Measurements from ENCODE around the gene ARHGAP40. TPM values are rescaled to one million over a fixed set of nuclear protein-coding genes. Genes with fewer than 3 reads are reported as not detected.

ARHGAP40 gene
- total RNA-seq, 1 donor from 2014 or later, result not detected

DNA sequence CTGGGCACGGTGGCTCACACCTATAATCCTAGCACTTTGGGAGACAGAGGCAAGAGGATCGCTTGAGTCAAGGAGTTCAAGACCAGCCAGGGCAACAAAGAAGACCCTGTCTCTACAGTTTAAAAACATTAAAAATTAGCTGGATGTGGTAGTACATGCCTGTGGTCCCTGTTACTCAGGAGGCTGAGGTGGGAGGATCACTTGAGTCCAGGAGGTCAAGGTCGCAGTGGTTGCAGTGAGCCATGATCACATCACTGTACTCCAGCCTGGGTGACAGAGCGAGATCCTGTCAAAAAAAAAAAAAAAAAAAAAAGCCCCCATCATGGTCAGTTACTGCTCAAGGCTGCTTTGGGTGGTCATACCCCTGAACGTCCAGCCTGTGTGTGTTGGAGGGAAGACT, 55.8 kb downstream of the ARHGAP40 start:
- H3K9me3 Mint-ChIP-seq, result peaks cover 5% of the 10 kb centered on the region

DNA sequence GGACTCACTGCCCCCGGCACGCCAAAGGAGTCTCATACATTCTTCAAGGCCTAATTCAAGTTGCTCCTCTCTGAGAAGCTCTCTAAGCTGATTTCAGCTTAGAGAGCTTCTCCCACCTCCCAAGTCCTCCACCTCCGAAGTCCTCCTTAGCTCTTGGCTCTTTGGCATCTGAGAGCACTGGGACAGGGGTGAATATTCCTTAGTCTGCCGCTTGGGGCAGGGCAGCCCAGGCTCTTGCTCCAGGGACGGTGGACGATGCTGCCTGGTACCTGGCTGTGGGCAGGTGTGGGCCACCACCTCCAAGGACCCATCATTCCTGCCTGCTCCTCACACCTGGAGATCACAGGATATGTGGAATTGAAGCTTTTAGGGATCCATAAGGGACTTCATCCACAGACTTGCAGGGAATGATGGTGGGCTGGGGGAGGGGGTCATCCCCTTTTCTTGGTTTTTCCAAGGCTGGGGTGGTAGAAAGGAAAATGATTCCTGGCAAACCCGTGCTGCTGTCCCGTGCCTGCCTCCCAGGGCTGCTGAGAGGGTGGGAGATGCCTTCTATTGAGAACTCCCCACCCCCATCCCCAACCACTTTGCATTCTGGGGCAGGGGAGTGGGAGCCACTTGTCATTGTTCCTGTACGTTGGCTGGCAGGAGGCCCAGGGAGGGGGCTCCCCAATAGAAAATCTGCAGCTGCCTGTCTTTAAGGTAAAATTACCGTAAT, 57.4 kb downstream of the ARHGAP40 start:
- H3K27me3 Mint-ChIP-seq (ENCODE audit: insufficient read depth), result peaks cover 12% of the 10 kb centered on the region
- no peaks in the 10 kb centered on the region for H3K9me3 Mint-ChIP-seq
- H3K4me3 Mint-ChIP-seq, result no peak overlapping the region
- no peaks in the 10 kb centered on the region for H3K4me1 Mint-ChIP-seq (ENCODE audit: low read depth)
- DNase-seq (ENCODE audit: low spot score), result no peak
- intact Hi-C loops (cut with micrococcal nuclease), result no loop called here
- no peaks in the 10 kb centered on the region for H3K36me3 Mint-ChIP-seq (ENCODE audit: low read depth)
- H3K27ac Mint-ChIP-seq, result no peak overlapping the region

More for the DNA sequence above, 55.8 kb downstream of the ARHGAP40 start:
- intact Hi-C loops (cut with micrococcal nuclease), result no loop called here
- Mint-ChIP-seq H3K4me1 (ENCODE audit: low read depth) (no peaks in the 10 kb centered on the region), H3K27ac (no peak overlapping the region), H3K4me3 (no peak overlapping the region), H3K36me3 (ENCODE audit: low read depth) (no peaks in the 10 kb centered on the region), H3K27me3 (ENCODE audit: insufficient read depth) (peaks cover 15% of the 10 kb centered on the region)
- DNase-seq (ENCODE audit: low spot score), result no peak

DNA sequence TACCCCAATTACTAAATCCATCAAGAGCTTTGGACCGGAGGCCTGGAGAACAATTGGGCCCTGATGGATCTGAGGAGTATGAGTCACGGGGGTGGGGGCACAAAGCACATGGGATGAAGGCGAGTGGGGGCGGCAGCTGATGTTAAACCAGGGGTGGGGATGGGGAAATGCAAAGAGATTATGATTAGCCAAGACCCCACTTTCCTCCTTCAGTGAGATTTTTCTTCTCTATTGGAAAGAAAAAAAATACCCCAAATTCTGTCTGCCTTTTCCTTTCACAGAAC, 57.9 kb downstream of the ARHGAP40 start:
- Mint-ChIP-seq H3K9me3 (no peaks in the 10 kb centered on the region), H3K4me1 (ENCODE audit: low read depth) (no peaks in the 10 kb centered on the region), H3K27ac (no peak overlapping the region), H3K4me3 (no peak overlapping the region), H3K36me3 (ENCODE audit: low read depth) (no peaks in the 10 kb centered on the region), H3K27me3 (ENCODE audit: insufficient read depth) (peaks cover 13% of the 10 kb centered on the region)
- DNase-seq (ENCODE audit: low spot score), result no peak
- intact Hi-C loops (cut with micrococcal nuclease), result no loop called here

DNA sequence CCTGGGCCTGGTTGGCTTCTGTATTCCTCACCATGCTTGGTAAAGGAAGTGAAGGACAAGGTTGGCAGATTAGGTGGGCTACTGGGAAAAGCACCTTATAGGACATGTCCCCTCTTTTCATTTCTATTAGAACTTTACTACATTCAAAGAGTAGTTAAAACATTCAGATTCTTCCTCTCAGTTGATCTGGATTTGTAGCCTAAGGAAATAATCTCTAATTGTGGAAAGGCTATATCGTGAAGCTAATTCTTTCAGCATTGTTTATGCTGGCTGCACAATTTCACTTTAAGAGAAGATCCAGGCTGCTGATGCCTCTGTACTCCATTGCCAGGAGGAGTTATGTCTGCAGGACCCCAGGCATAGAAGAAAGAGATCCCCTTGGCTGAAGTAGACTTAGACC, 58.8 kb downstream of the ARHGAP40 start:
- H3K27ac Mint-ChIP-seq, result no peak overlapping the region
- H3K4me3 Mint-ChIP-seq, result no peak overlapping the region
- no peaks in the 10 kb centered on the region for H3K9me3 Mint-ChIP-seq
- DNase-seq (ENCODE audit: low spot score), result no peak
- H3K36me3 Mint-ChIP-seq (ENCODE audit: low read depth), result no peaks in the 10 kb centered on the region
- H3K4me1 Mint-ChIP-seq (ENCODE audit: low read depth), result no peaks in the 10 kb centered on the region
- intact Hi-C loops (cut with micrococcal nuclease), result no loop called here
- H3K27me3 Mint-ChIP-seq (ENCODE audit: insufficient read depth), result peaks cover 19% of the 10 kb centered on the region

DNA sequence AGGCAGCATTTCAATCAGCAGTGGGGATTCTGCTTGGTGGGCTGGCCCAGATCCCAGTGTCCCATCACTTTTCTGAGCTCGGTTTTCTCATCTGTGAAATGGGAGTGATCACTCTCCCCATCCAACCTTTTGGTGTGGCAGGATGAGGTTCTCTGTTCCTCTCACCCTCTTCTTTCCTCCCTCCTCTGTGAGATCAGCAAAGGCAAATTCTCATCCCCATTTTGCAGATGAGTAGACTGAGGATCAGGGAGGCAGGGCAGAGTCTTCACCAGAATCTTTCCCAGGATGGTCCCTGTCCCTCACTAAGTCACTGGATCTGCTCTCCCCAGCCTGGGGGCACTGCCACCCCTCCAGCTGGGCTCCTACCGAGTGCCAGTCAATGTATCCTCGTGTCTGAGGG, 62.1 kb downstream of the ARHGAP40 start:
- H3K27me3 Mint-ChIP-seq (ENCODE audit: insufficient read depth), result peaks cover 19% of the 10 kb centered on the region
- no peak overlapping the region for H3K4me3 Mint-ChIP-seq
- no peaks in the 10 kb centered on the region for H3K9me3 Mint-ChIP-seq
- DNase-seq (ENCODE audit: low spot score), result no peak
- intact Hi-C loops (cut with micrococcal nuclease), result no loop called here
- no peaks in the 10 kb centered on the region for H3K4me1 Mint-ChIP-seq (ENCODE audit: low read depth)
- no peak overlapping the region for H3K27ac Mint-ChIP-seq
- no peaks in the 10 kb centered on the region for H3K36me3 Mint-ChIP-seq (ENCODE audit: low read depth)

DNA sequence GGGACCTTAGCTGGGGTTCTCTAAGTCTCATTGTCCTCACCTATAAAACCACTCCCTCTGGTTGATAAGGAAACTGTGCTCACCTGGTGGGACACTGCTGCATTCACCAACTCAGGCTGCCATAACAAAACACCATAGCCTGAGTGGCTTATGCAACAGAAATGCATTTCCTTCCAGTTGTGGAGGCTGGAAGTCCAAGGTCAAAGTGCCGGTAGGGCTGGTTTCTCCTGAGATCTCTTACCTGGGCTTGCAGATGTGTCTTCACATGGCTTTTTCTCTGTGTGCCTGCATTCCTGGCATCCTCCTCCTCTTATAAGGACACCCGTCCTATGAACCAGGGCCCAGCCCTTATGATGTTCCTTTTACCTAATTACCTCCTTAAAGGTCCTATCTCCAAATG, 62.7 kb downstream of the ARHGAP40 start:
- Mint-ChIP-seq H3K4me3 (no peak overlapping the region), H3K4me1 (ENCODE audit: low read depth) (no peaks in the 10 kb centered on the region), H3K27me3 (ENCODE audit: insufficient read depth) (peaks cover 22% of the 10 kb centered on the region), H3K27ac (no peak overlapping the region), H3K36me3 (ENCODE audit: low read depth) (no peaks in the 10 kb centered on the region), H3K9me3 (no peaks in the 10 kb centered on the region)
- no peak for DNase-seq (ENCODE audit: low spot score)
- intact Hi-C loops (cut with micrococcal nuclease), result no loop called here

DNA sequence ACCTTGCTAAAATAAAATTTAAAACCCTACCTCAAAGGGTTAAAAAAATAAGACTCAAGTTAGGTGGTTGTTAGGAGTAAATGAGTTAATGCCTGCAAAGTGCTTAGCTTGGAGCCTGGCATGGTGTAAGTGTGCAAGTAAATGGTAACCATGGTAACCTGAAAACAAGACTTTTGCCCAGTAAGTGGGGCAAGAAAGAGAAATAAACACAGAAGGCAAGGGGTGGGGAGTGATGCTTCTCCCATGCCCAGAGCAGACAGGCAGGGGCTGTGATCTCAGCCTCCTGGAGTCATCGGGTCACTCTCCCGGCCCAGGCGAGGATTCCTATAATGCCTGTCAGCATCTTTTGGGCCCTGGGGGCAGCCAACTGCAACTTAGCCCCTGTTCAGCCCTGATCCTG, 63.5 kb downstream of the ARHGAP40 start:
- Mint-ChIP-seq H3K4me3 (no peak overlapping the region), H3K27ac (no peak overlapping the region), H3K27me3 (ENCODE audit: insufficient read depth) (peaks cover 21% of the 10 kb centered on the region), H3K36me3 (ENCODE audit: low read depth) (no peaks in the 10 kb centered on the region), H3K4me1 (ENCODE audit: low read depth) (no peaks in the 10 kb centered on the region), H3K9me3 (no peaks in the 10 kb centered on the region)
- no peak for DNase-seq (ENCODE audit: low spot score)
- intact Hi-C loops (cut with micrococcal nuclease), result no loop called here

DNA sequence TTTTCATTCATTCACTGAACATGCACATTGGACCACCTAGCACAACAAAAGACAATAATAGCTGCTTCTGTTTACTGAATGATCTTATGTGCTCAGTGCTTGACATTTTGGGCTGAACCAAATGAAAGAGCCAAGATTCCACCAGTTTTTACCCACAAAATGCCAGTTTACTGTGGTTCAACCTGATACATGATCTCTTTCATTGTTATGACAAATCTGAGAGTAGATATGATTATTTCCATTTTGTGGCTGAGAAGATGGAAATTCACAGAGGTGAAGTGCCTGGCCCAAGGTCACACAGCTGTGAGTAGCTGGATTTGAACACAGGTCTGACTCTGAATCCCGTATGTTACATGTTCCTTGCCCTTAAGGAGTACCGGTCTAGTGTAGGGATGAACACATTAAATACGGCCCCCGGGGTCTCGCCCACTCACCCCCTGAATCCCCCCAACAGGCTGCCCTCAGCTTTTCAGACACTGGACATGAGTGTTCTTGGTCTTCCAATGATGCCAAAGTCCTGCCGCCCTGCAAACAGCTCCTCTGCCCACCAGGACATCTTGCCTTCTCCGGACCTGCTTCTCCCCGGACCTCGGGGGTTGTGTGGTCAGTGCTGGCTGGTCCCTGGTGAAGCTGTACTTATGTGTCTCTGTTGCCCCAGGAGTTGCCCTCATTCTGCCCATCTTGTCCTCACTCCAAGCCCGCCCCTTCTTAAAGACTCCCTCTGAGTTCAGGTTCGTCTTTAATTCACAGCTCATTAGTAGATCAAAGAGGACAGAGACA, 64.1 kb downstream of the ARHGAP40 start:
- no peak overlapping the region for H3K4me3 Mint-ChIP-seq
- H3K27me3 Mint-ChIP-seq (ENCODE audit: insufficient read depth), result peaks cover 22% of the 10 kb centered on the region
- no peak overlapping the region for H3K27ac Mint-ChIP-seq
- no peaks in the 10 kb centered on the region for H3K36me3 Mint-ChIP-seq (ENCODE audit: low read depth)
- H3K4me1 Mint-ChIP-seq (ENCODE audit: low read depth), result no peaks in the 10 kb centered on the region
- intact Hi-C loops (cut with micrococcal nuclease), result no loop called here
- H3K9me3 Mint-ChIP-seq, result no peaks in the 10 kb centered on the region
- no peak for DNase-seq (ENCODE audit: low spot score)

DNA sequence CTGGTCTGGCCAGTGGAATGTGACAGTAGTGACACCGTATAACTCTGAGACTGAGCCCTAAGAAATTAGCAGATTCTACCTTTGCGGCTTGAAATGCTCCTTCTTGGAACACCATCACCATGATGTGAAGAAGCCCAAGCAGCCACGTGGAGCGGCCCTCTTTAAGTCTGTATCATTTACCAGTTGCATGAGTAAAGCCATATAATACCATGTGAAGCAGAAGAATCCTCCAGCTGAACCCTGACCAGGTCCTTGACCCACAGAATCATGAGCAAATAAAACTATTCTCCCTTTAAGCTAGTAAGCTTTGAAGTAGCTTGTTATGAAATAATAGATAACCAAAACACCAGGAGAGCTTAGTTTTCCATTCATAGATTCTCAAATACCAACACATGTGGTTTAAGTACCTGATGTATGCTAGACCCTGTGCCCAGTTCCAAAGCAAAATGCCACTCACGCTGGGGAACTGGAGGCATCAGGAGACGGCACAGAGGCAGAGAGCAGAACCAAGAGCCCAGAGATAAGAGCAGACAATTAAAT, 65.9 kb downstream of the ARHGAP40 start:
- H3K27me3 Mint-ChIP-seq (ENCODE audit: insufficient read depth), result peaks cover 31% of the 10 kb centered on the region
- H3K4me1 Mint-ChIP-seq (ENCODE audit: low read depth), result no peaks in the 10 kb centered on the region
- H3K27ac Mint-ChIP-seq, result no peak overlapping the region
- intact Hi-C loops (cut with micrococcal nuclease), result no loop called here
- H3K9me3 Mint-ChIP-seq, result no peaks in the 10 kb centered on the region
- DNase-seq (ENCODE audit: low spot score), result no peak
- H3K4me3 Mint-ChIP-seq, result no peak overlapping the region
- H3K36me3 Mint-ChIP-seq (ENCODE audit: low read depth), result no peaks in the 10 kb centered on the region

DNA sequence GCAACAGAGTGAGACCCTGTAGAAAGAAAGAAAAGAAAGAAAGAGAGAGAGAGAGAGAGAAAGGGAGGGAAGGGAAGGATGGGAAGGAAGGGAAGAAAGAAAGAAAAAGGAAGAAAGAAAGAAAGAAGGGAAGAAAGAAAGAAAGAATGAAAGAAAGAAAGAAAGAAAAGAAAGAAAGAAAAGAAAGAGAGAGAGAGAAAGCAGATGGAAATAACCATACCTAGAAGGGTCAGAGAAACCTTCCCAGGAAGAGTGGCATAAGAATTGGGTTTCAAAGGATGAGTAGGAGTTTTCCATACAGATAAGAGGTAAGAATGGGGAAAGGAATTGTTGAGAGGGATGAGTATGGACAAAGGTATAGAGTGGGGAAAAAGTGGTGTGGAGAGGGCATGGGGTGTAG, 68.1 kb downstream of the ARHGAP40 start:
- H3K36me3 Mint-ChIP-seq (ENCODE audit: low read depth), result no peaks in the 10 kb centered on the region
- H3K4me3 Mint-ChIP-seq, result no peak overlapping the region
- intact Hi-C loops (cut with micrococcal nuclease), result no loop called here
- DNase-seq (ENCODE audit: low spot score), result no peak
- H3K27me3 Mint-ChIP-seq (ENCODE audit: insufficient read depth), result peaks cover 38% of the 10 kb centered on the region
- H3K9me3 Mint-ChIP-seq, result no peaks in the 10 kb centered on the region
- no peak overlapping the region for H3K27ac Mint-ChIP-seq
- H3K4me1 Mint-ChIP-seq (ENCODE audit: low read depth), result peaks cover 8% of the 10 kb centered on the region

DNA sequence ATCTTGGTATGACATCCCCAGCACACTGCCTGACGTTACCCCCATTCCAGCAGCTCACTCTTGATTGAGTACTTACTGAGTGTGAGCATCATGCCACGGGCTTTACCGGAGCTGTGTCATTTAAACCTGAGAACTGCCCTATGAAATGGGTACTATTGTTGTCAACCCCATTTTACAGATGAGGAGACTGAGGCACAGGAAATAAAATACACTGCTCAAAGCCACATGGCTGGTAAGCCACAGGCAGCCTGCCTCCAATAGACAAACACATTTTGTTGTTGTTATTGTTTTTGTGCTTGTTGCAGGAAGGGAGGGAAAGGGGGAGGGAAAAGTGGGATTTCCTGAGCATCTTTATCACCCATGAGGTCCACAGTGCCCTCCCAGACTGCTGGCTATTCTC, 69.2 kb downstream of the ARHGAP40 start:
- H3K9me3 Mint-ChIP-seq, result no peaks in the 10 kb centered on the region
- H3K4me3 Mint-ChIP-seq, result no peak overlapping the region
- H3K27ac Mint-ChIP-seq, result no peak overlapping the region
- intact Hi-C loops (cut with micrococcal nuclease), result no loop called here
- H3K4me1 Mint-ChIP-seq (ENCODE audit: low read depth), result peaks cover 12% of the 10 kb centered on the region
- DNase-seq (ENCODE audit: low spot score), result no peak
- H3K27me3 Mint-ChIP-seq (ENCODE audit: insufficient read depth), result peaks cover 38% of the 10 kb centered on the region
- no peaks in the 10 kb centered on the region for H3K36me3 Mint-ChIP-seq (ENCODE audit: low read depth)

DNA sequence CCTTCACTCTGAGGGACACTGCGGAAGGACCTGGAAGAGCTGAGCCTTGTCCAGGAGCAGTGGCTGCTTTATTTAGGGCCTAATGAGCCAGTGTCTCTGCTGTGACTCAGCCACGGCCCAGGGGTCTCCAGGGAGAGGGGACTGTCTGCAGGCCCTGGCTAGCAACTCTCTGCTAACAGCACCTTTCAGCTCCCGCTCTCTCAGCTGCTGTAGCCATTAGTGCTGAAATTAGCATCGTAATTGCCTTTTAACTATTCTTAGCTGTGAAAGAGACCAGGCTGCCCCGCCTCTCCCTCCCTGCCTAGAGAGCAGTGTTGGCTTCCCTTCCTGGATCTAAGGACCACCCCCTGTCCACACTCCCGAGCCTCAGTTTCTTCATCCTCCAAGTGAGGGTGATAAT, 69.6 kb downstream of the ARHGAP40 start:
- Mint-ChIP-seq H3K4me3 (no peak overlapping the region), H3K27ac (no peak overlapping the region)

DNA sequence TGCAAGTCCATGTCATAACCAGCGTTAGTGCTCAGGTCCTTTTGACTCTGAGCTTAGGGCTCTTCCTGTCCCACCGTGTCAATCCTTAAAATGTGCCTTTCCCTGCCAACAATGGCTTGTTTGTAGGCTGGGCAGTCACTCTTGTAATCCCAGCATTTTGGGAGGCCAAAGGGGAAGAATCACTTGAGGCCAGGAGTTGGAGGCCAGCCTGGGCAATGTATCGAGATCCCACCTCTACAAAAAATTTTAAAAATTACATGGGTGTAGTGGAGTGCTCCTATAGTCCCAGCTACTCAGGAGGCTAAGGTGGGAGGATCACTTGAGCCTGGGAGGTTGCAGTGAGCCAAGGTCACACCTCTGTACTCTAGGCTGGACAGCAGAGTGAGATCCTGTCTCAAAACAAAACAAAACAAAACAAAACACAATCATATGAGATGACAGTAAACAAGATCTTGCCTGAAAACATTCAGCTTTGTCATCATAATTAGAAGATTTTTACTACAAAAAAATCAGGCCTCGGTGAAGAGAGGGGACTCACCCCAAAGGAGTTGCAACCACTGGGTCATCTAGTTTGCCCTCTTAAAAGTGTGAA, 70.2 kb downstream of the ARHGAP40 start:
- Mint-ChIP-seq H3K9me3 (no peaks in the 10 kb centered on the region), H3K4me1 (ENCODE audit: low read depth) (peaks cover 12% of the 10 kb centered on the region), H3K36me3 (ENCODE audit: low read depth) (no peaks in the 10 kb centered on the region), H3K4me3 (no peak overlapping the region), H3K27ac (no peak overlapping the region), H3K27me3 (ENCODE audit: insufficient read depth) (peaks cover 38% of the 10 kb centered on the region)
- intact Hi-C loops (cut with micrococcal nuclease), result no loop called here
- DNase-seq (ENCODE audit: low spot score), result no peak

More for the DNA sequence above, 69.6 kb downstream of the ARHGAP40 start:
- Mint-ChIP-seq H3K27me3 (ENCODE audit: insufficient read depth) (peaks cover 38% of the 10 kb centered on the region), H3K4me1 (ENCODE audit: low read depth) (peaks cover 12% of the 10 kb centered on the region), H3K36me3 (ENCODE audit: low read depth) (no peaks in the 10 kb centered on the region), H3K9me3 (no peaks in the 10 kb centered on the region)
- no peak for DNase-seq (ENCODE audit: low spot score)
- intact Hi-C loops (cut with micrococcal nuclease), result no loop called here
